ENCODE measurements around the gene CCNF. TPM values are rescaled to one million over a fixed set of nuclear protein-coding genes. Genes with fewer than 3 reads are reported as not detected.

The CCNF gene
- total and polyA plus RNA-seq, 9 of the 15 experiments (the other 6 are each of a cell fraction or from before 2014, with no cell fraction given) = 4.1 to 70.1 (median 29.5) TPM

DNA sequence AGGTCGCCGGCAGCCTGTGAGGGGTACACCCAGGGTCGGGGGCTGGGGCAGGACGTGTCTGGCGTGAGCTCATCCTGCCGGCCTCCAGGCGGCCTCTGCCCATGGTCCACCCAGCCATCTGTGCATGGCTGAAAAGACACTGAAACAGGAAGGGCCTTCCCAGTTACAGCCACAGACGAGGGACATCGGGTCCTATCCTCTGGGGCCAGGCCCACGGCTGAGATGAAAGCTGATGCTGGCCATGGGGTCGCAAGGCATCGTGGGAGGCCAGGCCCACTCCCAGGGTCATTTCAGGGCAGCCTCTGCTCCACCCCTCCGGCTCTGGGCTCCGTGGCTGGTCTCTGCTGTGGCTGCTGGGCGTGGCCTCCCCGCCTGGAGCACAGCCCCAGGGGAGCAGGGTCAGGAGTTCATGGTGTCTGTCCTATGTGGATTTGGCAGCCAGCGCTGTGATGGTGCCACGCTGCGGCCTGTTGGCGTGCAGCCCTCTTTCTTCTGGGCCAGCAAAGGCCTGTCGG lies 67.9 kb downstream of the CCNF start (continued):
- TF ChIP-seq, protein P1, sequence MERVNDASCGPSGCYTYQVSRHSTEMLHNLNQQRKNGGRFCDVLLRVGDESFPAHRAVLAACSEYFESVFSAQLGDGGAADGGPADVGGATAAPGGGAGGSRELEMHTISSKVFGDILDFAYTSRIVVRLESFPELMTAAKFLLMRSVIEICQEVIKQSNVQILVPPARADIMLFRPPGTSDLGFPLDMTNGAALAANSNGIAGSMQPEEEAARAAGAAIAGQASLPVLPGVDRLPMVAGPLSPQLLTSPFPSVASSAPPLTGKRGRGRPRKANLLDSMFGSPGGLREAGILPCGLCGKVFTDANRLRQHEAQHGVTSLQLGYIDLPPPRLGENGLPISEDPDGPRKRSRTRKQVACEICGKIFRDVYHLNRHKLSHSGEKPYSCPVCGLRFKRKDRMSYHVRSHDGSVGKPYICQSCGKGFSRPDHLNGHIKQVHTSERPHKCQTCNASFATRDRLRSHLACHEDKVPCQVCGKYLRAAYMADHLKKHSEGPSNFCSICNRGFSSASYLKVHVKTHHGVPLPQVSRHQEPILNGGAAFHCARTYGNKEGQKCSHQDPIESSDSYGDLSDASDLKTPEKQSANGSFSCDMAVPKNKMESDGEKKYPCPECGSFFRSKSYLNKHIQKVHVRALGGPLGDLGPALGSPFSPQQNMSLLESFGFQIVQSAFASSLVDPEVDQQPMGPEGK (CRISPR knock-in tag; IDR thresholded peaks at IDR 0.05; ENCODE audit: borderline replicate concordance) = no peak
- TF ChIP-seq GTF2E2 (tag; IDR thresholded peaks at IDR 0.05) (no peak), HDAC6 (IDR thresholded peaks at IDR 0.05; ENCODE audit: low read depth, low read length) (no peak), PCBP1 (IDR thresholded peaks at IDR 0.05; ENCODE audit: low read depth, low read length, poor library complexity, severe bottlenecking) (no peak), HMG20A (CRISPR knock-in tag; conservative IDR thresholded peaks at IDR 0.05) (no peak), ZBTB9 (CRISPR knock-in tag; IDR thresholded peaks at IDR 0.05) (peak; percentile 99), SMARCE1 (IDR thresholded peaks at IDR 0.05) (no peak), THRB (CRISPR knock-in tag; conservative IDR thresholded peaks at IDR 0.05) (no peak), MYBL2 (IDR thresholded peaks at IDR 0.05; ENCODE audit: low read depth) (no peak), MYBL2 (CRISPR knock-in tag; IDR thresholded peaks at IDR 0.05; ENCODE audit: borderline replicate concordance) (no peak), GATAD2A (IDR thresholded peaks at IDR 0.05) (no peak), TBP (optimal IDR thresholded peaks at IDR 0.05; ENCODE audit: low read depth, low read length) (no peak), ZNF778 (CRISPR knock-in tag; IDR thresholded peaks at IDR 0.05) (no peak), ZNF134 (CRISPR knock-in tag; conservative IDR thresholded peaks at IDR 0.05) (no peak), ZNF263 (CRISPR knock-in tag; IDR thresholded peaks at IDR 0.05; ENCODE audit: borderline replicate concordance) (peak; percentile 55; the same call in 1 of the 2 replicates), STAT5B (CRISPR knock-in tag; IDR thresholded peaks at IDR 0.05) (no peak), ARID2 (IDR thresholded peaks at IDR 0.05) (0 out of 2 replicates have a peak, but pooled peaks have one; percentile 14)
- TF ChIP-seq, protein P2, sequence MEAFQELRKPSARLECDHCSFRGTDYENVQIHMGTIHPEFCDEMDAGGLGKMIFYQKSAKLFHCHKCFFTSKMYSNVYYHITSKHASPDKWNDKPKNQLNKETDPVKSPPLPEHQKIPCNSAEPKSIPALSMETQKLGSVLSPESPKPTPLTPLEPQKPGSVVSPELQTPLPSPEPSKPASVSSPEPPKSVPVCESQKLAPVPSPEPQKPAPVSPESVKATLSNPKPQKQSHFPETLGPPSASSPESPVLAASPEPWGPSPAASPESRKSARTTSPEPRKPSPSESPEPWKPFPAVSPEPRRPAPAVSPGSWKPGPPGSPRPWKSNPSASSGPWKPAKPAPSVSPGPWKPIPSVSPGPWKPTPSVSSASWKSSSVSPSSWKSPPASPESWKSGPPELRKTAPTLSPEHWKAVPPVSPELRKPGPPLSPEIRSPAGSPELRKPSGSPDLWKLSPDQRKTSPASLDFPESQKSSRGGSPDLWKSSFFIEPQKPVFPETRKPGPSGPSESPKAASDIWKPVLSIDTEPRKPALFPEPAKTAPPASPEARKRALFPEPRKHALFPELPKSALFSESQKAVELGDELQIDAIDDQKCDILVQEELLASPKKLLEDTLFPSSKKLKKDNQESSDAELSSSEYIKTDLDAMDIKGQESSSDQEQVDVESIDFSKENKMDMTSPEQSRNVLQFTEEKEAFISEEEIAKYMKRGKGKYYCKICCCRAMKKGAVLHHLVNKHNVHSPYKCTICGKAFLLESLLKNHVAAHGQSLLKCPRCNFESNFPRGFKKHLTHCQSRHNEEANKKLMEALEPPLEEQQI (IDR thresholded peaks at IDR 0.05) = no peak
- TF ChIP-seq, protein P3, sequence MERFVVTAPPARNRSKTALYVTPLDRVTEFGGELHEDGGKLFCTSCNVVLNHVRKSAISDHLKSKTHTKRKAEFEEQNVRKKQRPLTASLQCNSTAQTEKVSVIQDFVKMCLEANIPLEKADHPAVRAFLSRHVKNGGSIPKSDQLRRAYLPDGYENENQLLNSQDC (CRISPR knock-in tag; IDR thresholded peaks at IDR 0.05) = no peak
- TF ChIP-seq, protein P4, sequence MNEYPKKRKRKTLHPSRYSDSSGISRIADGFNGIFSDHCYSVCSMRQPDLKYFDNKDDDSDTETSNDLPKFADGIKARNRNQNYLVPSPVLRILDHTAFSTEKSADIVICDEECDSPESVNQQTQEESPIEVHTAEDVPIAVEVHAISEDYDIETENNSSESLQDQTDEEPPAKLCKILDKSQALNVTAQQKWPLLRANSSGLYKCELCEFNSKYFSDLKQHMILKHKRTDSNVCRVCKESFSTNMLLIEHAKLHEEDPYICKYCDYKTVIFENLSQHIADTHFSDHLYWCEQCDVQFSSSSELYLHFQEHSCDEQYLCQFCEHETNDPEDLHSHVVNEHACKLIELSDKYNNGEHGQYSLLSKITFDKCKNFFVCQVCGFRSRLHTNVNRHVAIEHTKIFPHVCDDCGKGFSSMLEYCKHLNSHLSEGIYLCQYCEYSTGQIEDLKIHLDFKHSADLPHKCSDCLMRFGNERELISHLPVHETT (CRISPR knock-in tag; conservative IDR thresholded peaks at IDR 0.05 in 1 of 2, IDR thresholded peaks at IDR 0.05 in 1 of 2) = no peak

All from K562 (cell line).